ENCODE results near the gene GNB4.

Gene GNB4

DNA sequence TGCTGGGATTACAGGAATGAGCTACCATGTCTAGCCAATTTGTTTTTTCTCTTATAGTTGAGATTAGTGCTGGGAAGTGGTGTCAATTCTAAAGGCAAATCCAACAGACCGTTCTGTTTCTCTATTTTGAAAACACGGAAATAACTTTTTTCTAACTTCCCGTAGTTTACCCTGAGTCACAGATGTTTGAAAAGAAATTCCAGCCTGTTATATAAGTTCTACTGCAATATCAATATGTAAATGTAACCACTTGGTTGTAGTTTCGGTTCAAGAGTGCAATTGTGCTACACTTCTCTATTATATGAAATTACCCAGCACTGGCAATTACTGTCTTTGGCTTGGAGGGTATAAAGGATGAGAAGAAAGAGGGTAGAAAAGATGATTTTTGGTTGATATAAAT, 22.3 kb upstream of the GNB4 start:
- H3K36me3 ChIP-seq (replicated peaks; ENCODE audit: low read depth, low read length): no peaks in the 10 kb centered on the region
- peaks cover 10% of the 10 kb centered on the region for H3K4me1 ChIP-seq (ENCODE audit: low read length)
- H3K4me2 ChIP-seq (ENCODE audit: low read length): peak overlapping the region; percentile 56
- no peaks in the 10 kb centered on the region for H4K20me1 ChIP-seq (ENCODE audit: insufficient read depth, low read length)
- H3K27me3 ChIP-seq (ENCODE audit: low read depth, low read length): no peaks in the 10 kb centered on the region
- no peak overlapping the region for H3K27ac ChIP-seq (ENCODE audit: low read length)
- peak overlapping the region; percentile 58; the same call in 1 of the 2 replicates for H2AFZ ChIP-seq (ENCODE audit: low read depth, low read length)
- H3K79me2 ChIP-seq (ENCODE audit: low read length): no peaks in the 10 kb centered on the region
- peak overlapping the region; percentile 18 for H3K4me3 ChIP-seq (ENCODE audit: low read length)
- no peaks in the 10 kb centered on the region for H3K9me3 ChIP-seq (ENCODE audit: insufficient read depth, low read length)
- H3K9ac ChIP-seq (ENCODE audit: low read length): no peak overlapping the region
- TF ChIP-seq CTCF (IDR thresholded peaks at IDR 0.05; ENCODE audit: low read depth, low read length): no peak

GRCh38 chr3:179464323-179465092, 13.2 kb upstream of the GNB4 start:
- Histone ChIP-seq H3K4me2 (ENCODE audit: low read length) (peak overlapping the region; percentile 44), H4K20me1 (ENCODE audit: insufficient read depth, low read length) (no peaks in the 10 kb centered on the region), H3K36me3 (replicated peaks; ENCODE audit: low read depth, low read length) (no peaks in the 10 kb centered on the region), H3K79me2 (ENCODE audit: low read length) (no peaks in the 10 kb centered on the region), H2AFZ (ENCODE audit: low read depth, low read length) (peak overlapping the region; percentile 91), H3K27ac (ENCODE audit: low read length) (no peak overlapping the region), H3K4me3 (ENCODE audit: low read length) (peak overlapping the region; percentile 34), H3K4me1 (ENCODE audit: low read length) (peaks cover 39% of the 10 kb centered on the region), H3K9me3 (ENCODE audit: insufficient read depth, low read length) (no peaks in the 10 kb centered on the region), H3K9ac (ENCODE audit: low read length) (no peak overlapping the region), H3K27me3 (ENCODE audit: low read depth, low read length) (no peaks in the 10 kb centered on the region)
- TF ChIP-seq CTCF (IDR thresholded peaks at IDR 0.05; ENCODE audit: low read depth, low read length) (no peak), EZH2phosphoT487 (IDR thresholded peaks at IDR 0.05; ENCODE audit: low read depth) (no peak)

GRCh38 chr3:179463319-179463718, 12.0 kb upstream of the GNB4 start:
- no peak for TF ChIP-seq EZH2phosphoT487 (IDR thresholded peaks at IDR 0.05; ENCODE audit: low read depth)
- no peak for TF ChIP-seq CTCF (IDR thresholded peaks at IDR 0.05; ENCODE audit: low read depth, low read length)
- H2AFZ ChIP-seq (ENCODE audit: low read depth, low read length): no peak overlapping the region

GRCh38 chr3:179460260-179460659, 9.0 kb upstream of the GNB4 start:
- Histone ChIP-seq H3K9me3 (ENCODE audit: insufficient read depth, low read length) (no peaks in the 10 kb centered on the region), H4K20me1 (ENCODE audit: insufficient read depth, low read length) (no peaks in the 10 kb centered on the region), H3K4me3 (ENCODE audit: low read length) (no peak overlapping the region), H3K9ac (ENCODE audit: low read length) (no peak overlapping the region), H3K4me2 (ENCODE audit: low read length) (peak overlapping the region; percentile 33), H3K79me2 (ENCODE audit: low read length) (no peaks in the 10 kb centered on the region), H2AFZ (ENCODE audit: low read depth, low read length) (no peak overlapping the region), H3K36me3 (replicated peaks; ENCODE audit: low read depth, low read length) (no peaks in the 10 kb centered on the region), H3K27ac (ENCODE audit: low read length) (peak overlapping the region; percentile 12; the same call in 1 of the 2 replicates), H3K4me1 (ENCODE audit: low read length) (peaks cover 52% of the 10 kb centered on the region), H3K27me3 (ENCODE audit: low read depth, low read length) (peaks cover 8% of the 10 kb centered on the region; the same call in 1 of the 2 replicates)
- TF ChIP-seq CTCF (IDR thresholded peaks at IDR 0.05; ENCODE audit: low read depth, low read length): no peak
- TF ChIP-seq EZH2phosphoT487 (IDR thresholded peaks at IDR 0.05; ENCODE audit: low read depth): no peak

More at GRCh38 chr3:179463319-179463718, 12.0 kb upstream of the GNB4 start:
- Histone ChIP-seq H4K20me1 (ENCODE audit: insufficient read depth, low read length) (no peaks in the 10 kb centered on the region), H3K79me2 (ENCODE audit: low read length) (no peaks in the 10 kb centered on the region), H3K36me3 (replicated peaks; ENCODE audit: low read depth, low read length) (no peaks in the 10 kb centered on the region), H3K27me3 (ENCODE audit: low read depth, low read length) (no peaks in the 10 kb centered on the region), H3K9ac (ENCODE audit: low read length) (no peak overlapping the region), H3K27ac (ENCODE audit: low read length) (no peak overlapping the region), H3K4me2 (ENCODE audit: low read length) (no peak overlapping the region), H3K4me1 (ENCODE audit: low read length) (peaks cover 47% of the 10 kb centered on the region), H3K4me3 (ENCODE audit: low read length) (no peak overlapping the region), H3K9me3 (ENCODE audit: insufficient read depth, low read length) (no peaks in the 10 kb centered on the region)
